ENCODE results near the gene WNT2B. TPM values are rescaled to one million over a fixed set of nuclear protein-coding genes. Genes with fewer than 3 reads are reported as not detected.

The WNT2B gene
- 0.30 and 0.78 TPM in 2 replicates for total RNA-seq

DNA sequence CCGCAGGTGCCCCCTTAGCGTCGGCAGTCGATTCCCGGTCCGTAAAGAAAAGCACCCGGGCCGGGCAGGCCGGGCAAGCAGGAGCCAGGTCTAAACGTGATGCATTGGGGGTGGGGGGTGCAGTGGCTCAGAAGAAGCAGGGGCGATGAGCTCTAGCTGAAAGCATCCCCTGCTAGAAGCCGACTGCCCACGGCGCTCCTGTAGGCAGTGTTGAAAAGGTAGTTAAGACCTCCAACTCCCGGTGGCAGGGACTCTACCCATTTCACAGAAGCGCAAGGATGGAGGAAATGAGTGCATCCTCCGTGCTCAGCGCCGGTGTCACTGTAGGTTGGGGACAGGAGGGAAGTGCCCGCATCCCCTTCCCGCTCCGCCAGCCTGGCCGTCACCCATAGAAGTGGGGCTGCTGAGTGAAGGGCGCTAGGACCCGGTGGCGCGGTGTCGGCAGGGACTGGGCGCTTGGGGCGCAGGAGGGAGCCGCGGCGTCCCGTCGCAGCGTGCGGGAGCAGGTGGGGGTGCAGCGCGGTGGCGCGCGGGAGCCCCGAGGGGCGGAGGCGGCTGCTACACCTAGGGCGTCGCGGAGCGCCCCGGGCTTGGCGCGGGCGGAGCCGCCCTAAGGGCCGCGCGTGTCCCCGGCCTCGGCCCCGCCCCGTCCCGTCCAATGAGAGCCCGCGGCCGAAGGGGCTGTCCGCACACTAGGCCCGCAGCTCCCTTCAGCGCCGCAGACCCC lies at the start of gene WNT2B:
Gene WNT2B (plus strand): TSS at position 688 of the 727 bp plus-strand sequence. CDS start 298 bp downstream, outside the sequence.

Other genes with a start within 250 kb of the WNT2B start
- gene CTTNBP2NL, start 112.8 kb upstream of the WNT2B start, total RNA-seq, result 11.5 and 17.0 TPM in 2 replicates
- 9.7 and 10.6 TPM in 2 replicates for gene ST7L, start 110.2 kb downstream of the WNT2B start, total RNA-seq
- 230 and 261 TPM in 2 replicates for gene CAPZA1, start 110.9 kb downstream of the WNT2B start, total RNA-seq
- 27.7 and 33.0 TPM in 2 replicates for gene MOV10, start 165.7 kb downstream of the WNT2B start, total RNA-seq
- 586 and 639 TPM in 2 replicates for gene RHOC, start 198.2 kb downstream of the WNT2B start, total RNA-seq
- 6.6 and 18.3 TPM in 2 replicates for gene PPM1J, start 206.4 kb downstream of the WNT2B start, total RNA-seq